HG03469 (cell line): ENCODE measurements around the gene C9orf50.
"Not testable (repeated sequence)": the region's sequence is repeated elsewhere in the genome, so short reads cannot be mapped to it uniquely, and the experiment has no call there.

Source experiments
- ATAC-seq: cut with Tn5 transposase; IDR thresholded peaks from one replicate; pipeline ENCODE4 v1.9.1; 2021; ENCODE audit warnings: mild to moderate bottlenecking, moderate library complexity, moderate number of reproducible peaks; ENCODE audit not compliant: unreplicated experiment

Gene C9orf50

GRCh38 chr9:129620669-129621295 lies at the start of gene C9orf50:
C9orf50 (minus strand) TSS chr9:129621101; CDS start chr9:129620574, 527 bp downstream.
- no peak for ATAC-seq

- ATAC-seq = no peak
Measured at GRCh38 chr9:129669946-129670345, 49.0 kb upstream of the C9orf50 start.

GRCh38 chr9:129669141-129669718 lies 48.3 kb upstream of the C9orf50 start:
- ATAC-seq = no peak

DNA sequence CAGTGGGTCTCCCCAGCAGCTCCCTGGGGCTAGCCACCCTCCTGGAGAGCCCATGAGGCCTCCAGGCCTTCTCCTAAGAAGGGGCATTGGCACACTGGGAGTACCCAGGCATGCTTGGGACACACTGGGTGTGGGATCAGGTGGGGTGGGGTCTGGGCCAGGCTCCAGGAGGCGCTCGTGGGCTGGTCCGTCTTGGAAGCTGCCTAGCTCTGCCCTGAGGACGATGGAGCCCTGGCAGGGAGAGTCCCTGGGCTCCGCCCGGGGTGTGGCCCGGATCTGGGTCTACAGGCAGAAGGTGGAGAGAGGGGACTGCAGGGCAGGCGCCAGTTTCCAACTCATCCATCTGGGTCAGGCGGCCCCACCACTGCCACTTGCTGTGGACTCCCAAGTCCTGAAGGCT lies 46.9 kb upstream of the C9orf50 start:
- no peak for ATAC-seq

DNA sequence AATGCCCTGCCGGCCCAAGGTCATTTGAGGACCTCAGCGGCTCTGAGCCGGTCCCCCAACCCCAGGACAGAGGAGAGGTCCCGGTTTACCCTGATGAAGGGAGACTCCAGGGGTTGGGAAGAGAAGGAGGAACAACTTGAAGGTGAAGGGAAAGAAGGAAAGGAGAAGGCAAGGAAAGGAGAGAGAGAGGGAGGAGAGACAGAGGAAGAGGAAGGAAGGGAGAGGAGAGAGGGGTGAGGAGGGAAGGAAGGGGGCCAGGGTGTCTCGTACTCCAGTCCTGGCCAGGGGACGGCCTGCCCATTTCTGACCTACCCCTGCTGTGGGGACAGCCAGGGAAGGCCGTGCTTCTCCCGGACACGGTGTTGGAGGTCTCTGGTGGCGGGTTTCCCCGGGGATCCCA lies 46.5 kb upstream of the C9orf50 start:
- ATAC-seq = no peak

DNA sequence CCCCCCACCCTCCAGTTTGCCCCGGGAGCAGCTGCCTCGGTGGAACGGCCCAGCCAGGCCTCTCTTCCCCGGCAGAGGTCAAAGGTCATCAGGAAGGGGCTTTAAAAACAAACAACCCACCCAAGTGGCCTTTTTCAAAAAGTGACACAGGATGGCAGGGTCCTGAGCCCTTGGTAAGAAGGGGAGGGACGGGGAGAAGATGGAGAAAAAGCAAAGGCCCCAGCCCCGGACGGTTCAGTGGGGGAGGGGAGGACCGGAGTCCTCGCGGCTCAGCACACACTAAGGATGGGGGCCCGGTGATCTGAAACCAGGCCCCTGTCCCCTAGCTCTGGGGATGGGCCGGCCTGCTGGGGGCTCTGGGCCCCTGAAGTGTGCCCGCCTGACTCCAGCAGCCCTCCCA lies 45.7 kb upstream of the C9orf50 start:
- no peak for ATAC-seq

GRCh38 chr9:129665814-129666520 lies 45.1 kb upstream of the C9orf50 start:
- no peak for ATAC-seq

DNA sequence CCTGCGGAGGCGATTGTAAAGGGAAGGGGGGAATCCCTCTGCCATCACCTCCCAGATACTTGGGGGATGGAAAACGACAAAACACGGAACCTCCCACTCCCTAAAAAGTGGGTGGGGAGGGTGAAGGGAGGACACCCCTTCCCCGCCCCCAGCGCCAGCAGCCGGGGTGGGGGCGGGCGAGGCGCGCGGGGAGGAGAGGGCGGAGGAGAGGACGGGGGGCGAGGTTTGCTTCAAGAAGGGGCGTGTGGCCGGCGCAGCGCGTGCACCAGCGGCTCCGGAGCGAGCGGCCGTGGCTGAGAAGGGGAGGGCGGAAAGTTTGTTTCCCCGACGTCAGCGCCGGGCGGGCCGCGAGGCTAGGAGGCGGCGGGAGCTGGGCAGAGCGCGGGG lies 44.5 kb upstream of the C9orf50 start, which contains the start of gene PRRX2:
TSS of gene PRRX2 (plus strand) at position 259 of the 387 bp plus-strand sequence. CDS start 221 bp downstream, outside the sequence.
- no peak for ATAC-seq

- no peak for ATAC-seq
Measured at GRCh38 chr9:129664746-129665388, 44.0 kb upstream of the C9orf50 start.

DNA sequence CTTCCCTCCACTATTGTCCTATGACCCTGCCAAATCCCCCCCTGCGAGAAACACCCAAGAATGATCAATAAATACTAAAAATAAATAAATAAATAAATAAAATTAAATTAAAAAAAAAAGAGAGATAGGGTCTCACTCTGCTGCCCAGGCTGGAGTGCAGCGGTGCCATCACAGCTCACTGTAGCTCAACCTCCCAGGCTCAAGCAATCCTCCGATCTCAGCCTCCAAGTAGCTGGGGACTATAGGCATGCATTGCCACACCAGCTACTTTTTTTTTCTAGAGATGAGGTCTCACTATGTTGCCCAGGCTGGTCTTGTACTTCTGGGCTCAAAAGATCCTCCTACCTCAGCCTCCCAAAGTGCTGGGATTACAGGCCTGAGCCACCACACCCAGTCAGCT lies 41.3 kb upstream of the C9orf50 start:
- ATAC-seq = not testable (repeated sequence)

DNA sequence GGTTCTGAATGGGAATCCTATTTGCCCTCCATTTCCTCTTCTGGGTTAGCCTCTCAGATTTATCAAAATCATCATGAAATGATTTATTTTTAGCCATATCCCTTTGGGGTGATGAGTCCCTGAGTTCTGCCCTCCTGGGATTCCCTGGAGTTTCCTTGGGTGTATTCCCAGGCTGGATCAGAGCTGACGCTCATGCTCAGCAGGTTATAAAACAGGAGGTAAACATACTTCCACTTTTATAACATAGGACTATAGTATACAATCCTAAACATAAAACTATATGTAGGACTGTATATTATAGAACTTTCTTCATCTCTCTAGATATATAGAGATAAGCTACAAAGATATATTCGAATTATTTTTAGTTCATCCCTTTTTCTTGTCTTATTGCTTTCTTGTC lies 40.1 kb upstream of the C9orf50 start:
- ATAC-seq = no peak

DNA sequence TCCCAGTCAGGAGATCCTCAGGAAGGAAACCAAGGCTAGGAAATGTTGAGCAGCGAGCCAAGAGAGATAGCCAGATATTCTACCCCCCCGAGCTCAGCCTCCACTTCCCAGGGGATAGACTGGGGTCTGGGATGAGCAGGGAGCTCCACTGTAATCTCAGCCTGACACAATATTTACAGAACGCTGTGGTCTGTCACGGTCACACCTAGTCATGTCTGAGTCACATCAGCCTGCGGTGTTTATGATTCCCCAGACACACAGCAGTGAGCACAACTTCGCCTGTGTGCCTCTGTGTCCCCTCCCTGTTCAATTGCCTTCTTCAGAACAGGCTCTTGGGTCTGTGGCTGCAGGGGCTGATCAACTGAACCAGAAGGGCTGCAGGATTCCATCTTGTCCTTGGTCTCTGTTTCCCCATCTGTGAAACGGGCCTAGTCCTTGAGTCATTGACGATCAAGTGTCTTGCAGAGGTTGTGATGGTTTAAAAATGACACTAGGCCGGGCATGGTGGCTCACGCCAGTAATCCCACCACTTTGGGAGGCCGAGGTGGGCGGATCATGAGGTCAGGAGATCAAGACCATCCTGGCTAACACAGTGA lies 36.0 kb upstream of the C9orf50 start:
- no peak for ATAC-seq

DNA sequence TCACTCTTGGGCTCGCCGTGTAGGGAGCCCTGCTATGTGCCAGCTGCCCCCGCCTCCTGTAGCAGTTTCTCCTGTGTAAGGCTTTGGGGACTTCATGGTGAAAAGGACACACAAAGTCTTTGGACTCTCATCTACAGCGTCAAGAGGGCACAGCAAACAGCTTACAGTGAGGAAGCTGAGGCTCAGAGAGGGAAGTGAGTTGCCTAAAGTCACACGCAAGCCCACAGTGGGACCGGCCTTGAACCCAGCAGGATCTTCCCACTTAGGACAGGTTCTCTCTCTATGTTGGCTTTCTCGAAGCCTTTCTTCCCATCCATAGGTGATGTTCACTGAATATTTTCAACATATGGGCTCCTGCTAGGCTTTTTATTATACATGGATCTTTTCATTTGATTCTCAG lies 34.8 kb upstream of the C9orf50 start:
- no peak for ATAC-seq

DNA sequence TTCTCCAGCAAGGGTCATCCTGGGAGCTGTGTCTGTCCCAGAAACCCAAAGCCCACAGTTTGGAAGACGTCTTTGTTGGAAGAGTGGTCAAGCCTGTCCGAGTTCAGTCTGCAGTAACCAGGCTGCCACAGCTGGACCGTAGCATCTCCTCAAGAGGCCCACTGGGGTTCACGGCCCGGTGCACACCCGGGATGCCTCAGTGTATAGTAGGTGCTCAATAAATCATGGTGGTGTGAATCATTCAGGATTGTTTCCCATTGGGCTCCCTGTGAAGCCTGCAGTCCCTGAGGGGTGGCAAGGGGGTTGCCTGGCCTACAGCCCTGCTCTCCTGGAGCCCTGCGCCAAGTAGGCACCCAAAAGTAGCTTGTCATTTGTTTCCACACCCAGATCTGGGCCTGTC lies 34.3 kb upstream of the C9orf50 start:
- no peak for ATAC-seq

DNA sequence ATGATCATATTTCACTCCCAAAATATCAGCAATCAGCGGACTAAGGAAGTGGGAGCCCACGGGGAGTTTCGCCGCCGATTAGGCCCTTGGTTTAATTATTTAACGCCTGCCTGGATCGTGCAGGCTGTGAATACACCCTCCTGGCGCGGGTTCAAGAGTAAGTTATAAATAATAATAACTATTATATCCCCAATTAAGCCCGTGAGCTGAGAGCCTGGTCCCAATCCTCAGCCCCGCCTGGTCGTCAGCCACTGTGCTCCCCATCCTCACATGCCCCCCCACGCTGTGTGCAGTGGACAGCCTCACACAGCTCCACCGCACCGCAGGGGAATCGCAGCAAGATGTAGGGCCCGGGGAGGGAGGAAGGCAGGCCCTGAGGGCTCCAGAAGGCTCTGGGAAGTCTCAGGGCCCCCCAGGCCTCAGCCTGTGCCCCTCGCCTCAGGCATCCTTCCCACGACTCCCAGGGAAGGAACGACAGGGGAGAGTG lies 33.7 kb upstream of the C9orf50 start:
- ATAC-seq = no peak

DNA sequence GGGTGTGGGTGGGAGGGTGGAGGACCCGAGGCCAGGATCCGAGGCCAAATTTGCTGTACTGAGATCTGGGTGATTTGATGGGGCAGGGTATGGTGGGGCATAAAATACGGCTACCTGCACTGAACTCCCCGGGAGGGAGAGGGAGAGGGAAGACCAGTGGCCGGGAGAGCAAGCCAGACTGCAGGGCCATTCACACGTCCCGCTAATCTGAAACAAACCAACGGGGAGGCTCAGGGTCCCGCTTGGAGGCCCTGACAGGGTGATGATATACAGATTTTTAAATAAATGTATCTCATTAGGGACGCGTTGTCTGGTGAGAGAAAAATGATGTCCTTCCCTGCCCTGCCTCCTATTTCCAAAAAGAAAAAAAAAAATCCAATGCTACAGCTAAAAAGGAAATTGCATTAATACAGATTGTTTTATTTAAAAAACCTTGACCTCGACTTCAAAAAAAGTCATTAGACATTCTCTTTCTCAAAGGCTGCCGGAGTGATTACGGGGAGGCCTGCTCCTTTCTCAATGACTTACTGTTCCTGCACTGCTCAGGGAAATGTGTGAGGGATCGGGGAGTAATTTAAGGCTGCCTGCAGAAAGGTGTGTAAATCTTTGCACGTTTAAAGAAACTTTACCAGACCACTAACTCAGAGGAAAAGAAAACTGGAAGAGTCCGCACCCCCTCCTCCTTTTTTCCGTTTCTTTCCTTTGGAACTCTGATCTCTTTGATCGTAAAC lies 33.1 kb upstream of the C9orf50 start:
- ATAC-seq = no peak

DNA sequence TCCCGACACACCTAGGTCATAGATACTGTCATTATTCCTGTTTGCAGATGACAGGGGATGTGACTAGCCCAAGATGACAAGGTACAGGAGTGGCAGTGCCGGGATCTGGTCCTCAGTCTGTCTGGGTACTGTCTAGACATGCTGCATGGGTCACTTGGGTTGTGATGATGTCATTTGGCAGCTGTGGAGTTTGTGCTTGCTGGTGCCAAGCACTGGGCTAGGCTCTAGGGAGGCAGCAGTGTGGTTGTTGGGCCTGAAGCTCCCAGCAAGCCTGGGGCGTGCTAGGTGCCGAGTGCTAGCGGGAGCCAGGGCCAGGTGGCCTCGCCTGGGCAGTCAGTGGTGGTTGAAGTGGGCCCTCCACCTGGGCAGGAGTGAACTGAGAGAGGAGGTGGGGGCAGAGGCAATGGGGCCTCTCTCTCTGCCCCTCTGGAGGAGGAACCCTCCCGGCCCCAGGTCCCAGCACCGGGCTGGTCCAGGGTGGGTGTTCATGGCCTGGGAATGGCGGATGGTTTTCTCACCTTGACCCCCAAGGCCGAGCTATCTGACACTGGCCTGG lies 29.9 kb upstream of the C9orf50 start:
- no peak for ATAC-seq

- ATAC-seq = no peak
Measured at GRCh38 chr9:129649726-129650679, 29.1 kb upstream of the C9orf50 start.

GRCh38 chr9:129648764-129649115 lies 27.8 kb upstream of the C9orf50 start:
- no peak for ATAC-seq
